Heart left ventricle (tissue), 16 donors: ENCODE data around the gene AJAP1. TPM values are rescaled to one million over a fixed set of nuclear protein-coding genes. Genes with fewer than 3 reads are reported as not detected.

Source experiments
- ATAC-seq, 4 donors: fragments of 200-7000 bp; cut with Tn5 transposase; one replicate each; pipeline ENCODE4 v1.9.1; 2020 to 2022; ENCODE audit warnings: moderate library complexity in 4 of 4, mild to moderate bottlenecking in 3 of 4, moderate number of reproducible peaks in 1 of 4
- DNase-seq, 5 donors: peaks; one replicate each; pipeline ENCODE4 v3.0.0-alpha.2; 2020
- H3K27ac ChIP-seq, 12 donors: fragments of 200-600 bp; sonication (generic) in 4 of 12; one replicate each; pipeline versions ENCODE4 v1.5.0 to v1.8.0; 2016 to 2022; ENCODE audit warnings: mild to moderate bottlenecking in 2 of 12
- H3K27me3 ChIP-seq, 9 donors: fragments of 200-600 bp; sonication (generic) in 2 of 9; one replicate each; pipeline versions ENCODE4 v1.5.1 to v1.8.0; 2016 to 2022; ENCODE audit warnings: mild to moderate bottlenecking in 3 of 9
- H3K36me3 ChIP-seq, 9 donors: fragments of 200-600 bp; sonication (generic) in 2 of 9; one replicate each; pipeline versions ENCODE4 v1.5.0 to v1.8.0; 2018 to 2022; ENCODE audit warnings: mild to moderate bottlenecking in 2 of 9
- H3K4me1 ChIP-seq, 12 donors: fragments of 200-600 bp; sonication (generic) in 4 of 12; one replicate each; pipeline versions ENCODE4 v1.5.0 to v1.8.0; 2016 to 2022; ENCODE audit warnings: mild to moderate bottlenecking in 3 of 12
- H3K4me3 ChIP-seq, 12 donors: fragments of 200-600 bp; sonication (generic) in 4 of 12; one replicate each; pipeline versions ENCODE4 v1.5.0 to v1.8.0; 2017 to 2022; ENCODE audit warnings: mild to moderate bottlenecking in 9 of 12, moderate library complexity in 4 of 12
- H3K9me3 ChIP-seq, 12 donors: fragments of 200-600 bp; sonication (generic) in 4 of 12; one replicate each; pipeline versions ENCODE4 v1.5.0 to v1.8.0; 2016 to 2022; ENCODE audit warnings: mild to moderate bottlenecking in 1 of 12
- CTCF ChIP-seq, 12 donors: fragments of 200-600 bp; sonication (generic) in 4 of 12; IDR thresholded peaks; one replicate each; pipeline versions ENCODE4 v1.5.0 to v1.8.0; 2018 to 2022; ENCODE audit warnings: antibody characterized with exemption in 12 of 12, mild to moderate bottlenecking in 5 of 12
- POLR2A ChIP-seq, 2 donors: fragments of 450-650 bp; IDR thresholded peaks; one replicate each; pipeline ENCODE4 v1.6.1; 2017; ENCODE audit warnings: antibody characterized with exemption in 2 of 2, mild to moderate bottlenecking in 2 of 2, moderate library complexity in 2 of 2
- WGBS, 4 donors: extraction: QIAGEN DNeasy Blood & Tissue Kit in 2 of 4; methylation state at CpG; one replicate each; pipeline versions ENCODE4 v1.1.5 to v1.1.7; 2013 to 2018; 5-methylcytosine and 5-hydroxymethylcytosine counted together
- intact Hi-C, 10 donors: fragments of 100-400 bp; cut with DNase I; formaldehyde crosslinking; loops; one replicate each; pipeline versions ENCODE4 v1.11.1 to v1.14.2; 2022
- polyA plus RNA-seq, 2 donors: library from polyadenylated mRNA; stranded (reverse); fragments of 200-250 nt; gene quantifications; one replicate each; pipeline ENCODE4 v1.2.3, GENCODE V29; 2013
- total RNA-seq, 9 donors: library from RNA; depleted of rRNA in 2 of 9; stranded (reverse); fragments of >200 nt in 2 of 9; fragmentation: NEBNext Ultra II Directional in 3 of 9; extraction: Animal tissue kit (Norgen Biotek cat#: 25700) in 3 of 9; gene quantifications; one replicate each; pipeline versions ENCODE4 v1.1.0 to v1.2.4, GENCODE V29; 2016 to 2023
- donor health status: ischemic (EF 13 %, LVEDD 7.1; RV severe dilation, severe dysfunction).
- donor health status: healthy with polysubstance abuse.
- donor health status: DM: no; HTN: yes; CAD: no.
- donor health status: DM: no; HTN: no; CAD: no.
- donor health status: ischemic (EF 25% LVEDD 6.9; RV normal size, moderate dysfunction).
- donor health status: ischemic (EF 25% LVEDD 5.7; RV mildly dilated, moderate dysfunction).
- donor health status: healthy.
- donor health status: DM: yes; HTN: yes; CAD: no.
- donor health status: ischemic (EF 35%, LVEDD 5.7; RV mildly dilated, moderate dysfunction).
- donor health status: nonischemic (EF 11% LVEDD 7.7; RV severe dilation, severe dysfunction).
- donor health status: DM: yes; HTN: yes; CAD: no.
- donor health status: PGD.
- donor health status: ischemic (EF 29% LVEDD 5.4; RV normal size, mild dysfunction).
- donor health status: nonischemic (EF 23%, LVEDD 6.1; RV moderate dilation, normal function).

AJAP1 gene
- total and polyA plus RNA-seq, 11 donors: 0.01 to 0.67 (median 0.07) TPM; not detected in 2

GRCh38 chr1:4622821-4623220 lies 31.6 kb upstream of the AJAP1 start:
- no peaks in the 10 kb centered on the region for H3K9me3 ChIP-seq
- H3K27me3 ChIP-seq: peaks cover 0 to 3% (median 0%) of the 10 kb centered on the region in 9 donors
- no peak for TF ChIP-seq POLR2A (IDR thresholded peaks at IDR 0.05)
- no peak for TF ChIP-seq CTCF (IDR thresholded peaks at IDR 0.05)
- H3K4me1 ChIP-seq: peaks cover 0 to 6% (median 0%) of the 10 kb centered on the region in 12 donors
- no peak for DNase-seq
- H3K27ac ChIP-seq: no peak overlapping the region
- no peak for ATAC-seq
- no peak overlapping the region for H3K4me3 ChIP-seq
- intact Hi-C loops: loop anchor here in 1 of 10 donors (10.0 kb wide), 1 partner anchor 128 kb away; no protein-coding TSS in a partner anchor
- H3K36me3 ChIP-seq: no peaks in the 10 kb centered on the region
- WGBS, 4 donors: 89 to 94% (median 90%) methylated on average over 10 of the region's 10 CpGs

- 70 to 87% (median 74%) methylated on average over 10 of the region's 10 CpGs for WGBS, 4 donors
- intact Hi-C loops: loop anchor here in 1 of 10 donors (10.0 kb wide), 1 partner anchor 129 kb away; no protein-coding TSS in a partner anchor
- Histone ChIP-seq H3K4me3 (no peak overlapping the region), H3K27me3 (peaks cover 0 to 3% (median 0%) of the 10 kb centered on the region in 9 donors), H3K36me3 (no peaks in the 10 kb centered on the region), H3K27ac (no peak overlapping the region), H3K4me1 (peaks cover 0 to 6% (median 0%) of the 10 kb centered on the region in 12 donors), H3K9me3 (no peaks in the 10 kb centered on the region)
- no peak for ATAC-seq
- no peak for TF ChIP-seq POLR2A (IDR thresholded peaks at IDR 0.05)
- no peak for TF ChIP-seq CTCF (IDR thresholded peaks at IDR 0.05)
- DNase-seq: no peak
Observed at GRCh38 chr1:4624141-4624715, 30.2 kb upstream of the AJAP1 start.

GRCh38 chr1:4624801-4625200 lies 29.6 kb upstream of the AJAP1 start:
- H3K4me3 ChIP-seq: no peak overlapping the region
- ATAC-seq (no peak), DNase-seq (no peak)
- H3K36me3 ChIP-seq: no peaks in the 10 kb centered on the region
- H3K27ac ChIP-seq: no peak overlapping the region
- TF ChIP-seq CTCF (IDR thresholded peaks at IDR 0.05): no peak
- no peak for TF ChIP-seq POLR2A (IDR thresholded peaks at IDR 0.05)
- peaks cover 0 to 6% (median 0%) of the 10 kb centered on the region in 12 donors for H3K4me1 ChIP-seq
- H3K27me3 ChIP-seq: peaks cover 0 to 3% (median 0%) of the 10 kb centered on the region in 9 donors
- WGBS, 4 donors: 82 to 89% (median 88%) methylated on average over 9 of the region's 9 CpGs
- H3K9me3 ChIP-seq: no peaks in the 10 kb centered on the region
- intact Hi-C loops: loop anchor here in 1 of 10 donors (10.0 kb wide), 1 partner anchor 130 kb away; no protein-coding TSS in a partner anchor

- H3K4me1 ChIP-seq: peaks cover 0 to 6% (median 0%) of the 10 kb centered on the region in 12 donors
- no peak for TF ChIP-seq POLR2A (IDR thresholded peaks at IDR 0.05)
- TF ChIP-seq CTCF (IDR thresholded peaks at IDR 0.05): no peak
- intact Hi-C loops: loop anchor here in 1 of 10 donors (10.0 kb wide), 1 partner anchor 131 kb away; no protein-coding TSS in a partner anchor
- DNase-seq (no peak), ATAC-seq (no peak)
- no peak overlapping the region for H3K27ac ChIP-seq
- no peaks in the 10 kb centered on the region for H3K36me3 ChIP-seq
- 78 to 88% (median 84%) methylated on average over 11 to 13 of the region's 13 CpGs for whole genome bisulfite sequencing, 4 donors
- no peak overlapping the region for H3K4me3 ChIP-seq
- no peaks in the 10 kb centered on the region for H3K9me3 ChIP-seq
- H3K27me3 ChIP-seq: peaks cover 0 to 11% (median 0%) of the 10 kb centered on the region in 9 donors
Observed at GRCh38 chr1:4626061-4626460, 28.3 kb upstream of the AJAP1 start.
